ENCODE data around the gene TAF4.

TAF4 gene

GRCh38 chr20:62045529-62046285 lies 20.0 kb downstream of the TAF4 start:
- Histone ChIP-seq H3K4me3 (no peak overlapping the region), H3K27me3 (no peaks in the 10 kb centered on the region), H3K9ac (peak overlapping the region; percentile 15; the same call in 1 of the 2 replicates), H4K20me1 (peaks cover 100% of the 10 kb centered on the region), H3K4me1 (peaks cover 52% of the 10 kb centered on the region), H3K27ac (peak overlapping the region; percentile 35; the same call in 1 of the 2 replicates), H3K9me3 (peaks cover 22% of the 10 kb centered on the region), H3K36me3 (peaks cover 59% of the 10 kb centered on the region), H3K4me2 (peak overlapping the region; percentile 68)
- TF ChIP-seq Cebpa-rat (IDR thresholded peaks at IDR 0.05) = no peak

GRCh38 chr20:62045118-62045517 lies 20.6 kb downstream of the TAF4 start:
- no peaks in the 10 kb centered on the region for H3K27me3 ChIP-seq
- no peak for TF ChIP-seq Cebpa-rat (IDR thresholded peaks at IDR 0.05)
- no peak overlapping the region for H3K27ac ChIP-seq
- peak overlapping the region; percentile 68; the same call in 1 of the 2 replicates for H3K4me2 ChIP-seq
- H3K36me3 ChIP-seq = peaks cover 64% of the 10 kb centered on the region
- peaks cover 100% of the 10 kb centered on the region for H4K20me1 ChIP-seq
- no peak overlapping the region for H3K4me3 ChIP-seq
- H3K4me1 ChIP-seq = peaks cover 46% of the 10 kb centered on the region
- H3K9me3 ChIP-seq = peaks cover 28% of the 10 kb centered on the region
- H3K9ac ChIP-seq = peak overlapping the region; percentile 15; the same call in 1 of the 2 replicates

GRCh38 chr20:62044631-62045030 lies 21.1 kb downstream of the TAF4 start:
- Histone ChIP-seq H3K4me2 (peak overlapping the region; percentile 68; the same call in 1 of the 2 replicates), H3K36me3 (peaks cover 64% of the 10 kb centered on the region), H3K4me1 (peaks cover 42% of the 10 kb centered on the region), H3K9me3 (peaks cover 33% of the 10 kb centered on the region), H3K4me3 (no peak overlapping the region), H3K9ac (no peak overlapping the region), H3K27ac (no peak overlapping the region), H4K20me1 (peaks cover 97% of the 10 kb centered on the region), H3K27me3 (no peaks in the 10 kb centered on the region)
- TF ChIP-seq Cebpa-rat (IDR thresholded peaks at IDR 0.05) = no peak

- peaks cover 89% of the 10 kb centered on the region for H4K20me1 ChIP-seq
- H3K4me1 ChIP-seq = peaks cover 40% of the 10 kb centered on the region
- no peak overlapping the region for H3K27ac ChIP-seq
- H3K4me2 ChIP-seq = no peak overlapping the region
- no peaks in the 10 kb centered on the region for H3K27me3 ChIP-seq
- H3K4me3 ChIP-seq = no peak overlapping the region
- H3K9ac ChIP-seq = no peak overlapping the region
- H3K9me3 ChIP-seq = peaks cover 46% of the 10 kb centered on the region
- peak; percentile 71 for TF ChIP-seq Cebpa-rat (IDR thresholded peaks at IDR 0.05)
- peaks cover 69% of the 10 kb centered on the region for H3K36me3 ChIP-seq
Observed at GRCh38 chr20:62043131-62043914, 22.4 kb downstream of the TAF4 start.

DNA sequence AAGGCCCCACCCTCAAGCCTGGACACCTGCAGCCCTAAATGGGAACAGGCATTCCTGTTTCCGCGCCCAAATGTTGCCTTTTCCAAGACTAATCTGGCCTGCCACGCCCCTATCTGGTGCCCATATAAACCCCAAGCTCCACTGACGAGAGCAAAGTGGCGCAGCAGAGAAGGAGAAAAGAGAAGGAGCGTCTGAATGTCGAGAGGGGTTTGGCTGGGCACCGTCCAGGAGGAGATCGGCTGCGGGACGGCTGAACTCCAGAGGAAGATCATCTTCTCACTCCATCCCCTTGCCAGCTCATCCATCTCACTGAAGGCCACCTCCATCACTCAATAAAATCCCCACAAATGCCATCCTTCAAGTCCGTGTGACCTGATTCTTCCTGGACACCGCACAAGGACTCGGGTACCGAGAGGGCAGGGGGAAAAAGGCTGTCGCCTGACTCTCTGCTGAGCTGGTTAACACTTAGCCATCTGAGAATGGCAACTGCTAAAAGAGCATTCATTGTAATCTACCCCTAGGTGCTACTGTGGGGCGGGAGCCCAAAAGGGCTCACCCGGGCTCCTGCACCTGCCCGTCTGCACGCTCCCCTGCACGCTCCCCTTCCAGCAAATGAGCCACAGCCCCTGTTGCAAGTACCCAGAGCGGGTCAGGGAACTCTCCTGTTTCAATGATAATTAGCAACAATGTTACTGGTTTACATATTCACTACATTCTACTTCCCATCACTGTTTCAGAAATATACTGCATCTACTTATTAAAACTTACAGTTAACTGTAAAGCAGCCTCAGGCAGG lies 23.5 kb downstream of the TAF4 start:
- Histone ChIP-seq H3K4me3 (no peak overlapping the region), H3K36me3 (peaks cover 73% of the 10 kb centered on the region), H3K9ac (no peak overlapping the region), H3K4me2 (no peak overlapping the region), H3K27me3 (no peaks in the 10 kb centered on the region), H3K27ac (no peak overlapping the region), H3K9me3 (peaks cover 57% of the 10 kb centered on the region), H3K4me1 (peaks cover 29% of the 10 kb centered on the region), H4K20me1 (peaks cover 83% of the 10 kb centered on the region)
- TF ChIP-seq Cebpa-rat (IDR thresholded peaks at IDR 0.05) = no peak

- Histone ChIP-seq H3K27ac (no peak overlapping the region), H3K27me3 (no peaks in the 10 kb centered on the region), H3K9me3 (peaks cover 70% of the 10 kb centered on the region), H3K4me3 (no peak overlapping the region), H4K20me1 (peaks cover 82% of the 10 kb centered on the region), H3K4me2 (no peak overlapping the region), H3K4me1 (peaks cover 16% of the 10 kb centered on the region), H3K9ac (no peak overlapping the region), H3K36me3 (peaks cover 85% of the 10 kb centered on the region)
- no peak for TF ChIP-seq Cebpa-rat (IDR thresholded peaks at IDR 0.05)
Observed at GRCh38 chr20:62040933-62041332, 24.7 kb downstream of the TAF4 start.

- no peak for TF ChIP-seq Cebpa-rat (IDR thresholded peaks at IDR 0.05)
- Histone ChIP-seq H3K27ac (no peak overlapping the region), H3K9ac (no peak overlapping the region), H3K9me3 (peaks cover 74% of the 10 kb centered on the region), H3K27me3 (no peaks in the 10 kb centered on the region), H3K36me3 (peaks cover 86% of the 10 kb centered on the region), H4K20me1 (peaks cover 80% of the 10 kb centered on the region), H3K4me1 (peaks cover 11% of the 10 kb centered on the region), H3K4me2 (no peak overlapping the region), H3K4me3 (no peak overlapping the region)
Observed at GRCh38 chr20:62040381-62040922, 25.2 kb downstream of the TAF4 start.

GRCh38 chr20:62039738-62040137 lies 25.9 kb downstream of the TAF4 start:
- Histone ChIP-seq H3K4me3 (no peak overlapping the region), H3K4me1 (peaks cover 4% of the 10 kb centered on the region), H3K36me3 (peaks cover 79% of the 10 kb centered on the region), H3K9ac (no peak overlapping the region), H3K27me3 (no peaks in the 10 kb centered on the region), H3K27ac (no peak overlapping the region), H3K9me3 (peaks cover 81% of the 10 kb centered on the region), H4K20me1 (peaks cover 72% of the 10 kb centered on the region), H3K4me2 (no peak overlapping the region)
- no peak for TF ChIP-seq Cebpa-rat (IDR thresholded peaks at IDR 0.05)

Measured in BLaER1 (cell line).